Measurements from ENCODE around the gene TPP1. TPM values are rescaled to one million over a fixed set of nuclear protein-coding genes. Genes with fewer than 3 reads are reported as not detected.

TPP1 gene
- total RNA-seq, 1 experiment from 2014 or later = 71.5 TPM

GRCh38 chr11:6570691-6571427, 48.4 kb downstream of the TPP1 start:
- intact Hi-C loops (cut with micrococcal nuclease; ENCODE audit: unreplicated experiment) = no loop called here
- no peaks in the 10 kb centered on the region for H3K4me1 Mint-ChIP-seq (ENCODE audit: low read depth, unreplicated experiment)
- BruUV-seq (replicated peaks) = no TSS peak
- no peak overlapping the region for H3K4me3 Mint-ChIP-seq (ENCODE audit: low read depth, unreplicated experiment)
- no peak overlapping the region for H3K27ac Mint-ChIP-seq (ENCODE audit: unreplicated experiment)
- DNase-seq = no peak
- no peaks in the 10 kb centered on the region for H3K27me3 Mint-ChIP-seq (ENCODE audit: unreplicated experiment)
- TF ChIP-seq CTCF (IDR thresholded peaks at IDR 0.05; ENCODE audit: unreplicated experiment) = no peak
- CTCF ChIA-PET = interaction anchor here (0.6 kb wide), 1 partner anchor 1032 kb away, joined by 3 read pairs; no protein-coding TSS in a partner anchor
- no peaks in the 10 kb centered on the region for H3K9me3 Mint-ChIP-seq (ENCODE audit: low read depth, unreplicated experiment)
- peaks cover 21% of the 10 kb centered on the region for H3K36me3 Mint-ChIP-seq (ENCODE audit: insufficient read depth, unreplicated experiment)

- Mint-ChIP-seq H3K4me3 (ENCODE audit: low read depth, unreplicated experiment) (no peak overlapping the region), H3K36me3 (ENCODE audit: insufficient read depth, unreplicated experiment) (peaks cover 21% of the 10 kb centered on the region), H3K27me3 (ENCODE audit: unreplicated experiment) (no peaks in the 10 kb centered on the region), H3K4me1 (ENCODE audit: low read depth, unreplicated experiment) (no peaks in the 10 kb centered on the region), H3K27ac (ENCODE audit: unreplicated experiment) (no peak overlapping the region), H3K9me3 (ENCODE audit: low read depth, unreplicated experiment) (no peaks in the 10 kb centered on the region)
- no TSS peak for BruUV-seq (replicated peaks)
- no peak for TF ChIP-seq CTCF (IDR thresholded peaks at IDR 0.05; ENCODE audit: unreplicated experiment)
- CTCF ChIA-PET = interaction anchor here (0.9 kb wide), 1 partner anchor 18 kb away, joined by 3 read pairs; no protein-coding TSS in a partner anchor
- DNase-seq = no peak
- intact Hi-C loops (cut with micrococcal nuclease; ENCODE audit: unreplicated experiment) = no loop called here
Measured at GRCh38 chr11:6569706-6570105, 49.5 kb downstream of the TPP1 start.

GRCh38 chr11:6568191-6568918, 50.9 kb downstream of the TPP1 start:
- CTCF ChIA-PET = interaction anchor here (0.5 kb wide), 1 partner anchor 88 kb away, joined by 3 read pairs; no protein-coding TSS in a partner anchor
- Mint-ChIP-seq H3K4me3 (ENCODE audit: low read depth, unreplicated experiment) (no peak overlapping the region), H3K36me3 (ENCODE audit: insufficient read depth, unreplicated experiment) (peaks cover 21% of the 10 kb centered on the region), H3K27me3 (ENCODE audit: unreplicated experiment) (no peaks in the 10 kb centered on the region), H3K27ac (ENCODE audit: unreplicated experiment) (no peak overlapping the region), H3K4me1 (ENCODE audit: low read depth, unreplicated experiment) (no peaks in the 10 kb centered on the region), H3K9me3 (ENCODE audit: low read depth, unreplicated experiment) (no peaks in the 10 kb centered on the region)
- DNase-seq = no peak
- intact Hi-C loops (cut with micrococcal nuclease; ENCODE audit: unreplicated experiment) = no loop called here
- no TSS peak for BruUV-seq (replicated peaks)
- TF ChIP-seq CTCF (IDR thresholded peaks at IDR 0.05; ENCODE audit: unreplicated experiment) = no peak

GRCh38 chr11:6567371-6567745, 51.9 kb downstream of the TPP1 start:
- DNase-seq = no peak
- no peak for TF ChIP-seq CTCF (IDR thresholded peaks at IDR 0.05; ENCODE audit: unreplicated experiment)
- no TSS peak for BruUV-seq (replicated peaks)
- Mint-ChIP-seq H3K4me3 (ENCODE audit: low read depth, unreplicated experiment) (no peak overlapping the region), H3K27me3 (ENCODE audit: unreplicated experiment) (no peaks in the 10 kb centered on the region), H3K36me3 (ENCODE audit: insufficient read depth, unreplicated experiment) (peaks cover 21% of the 10 kb centered on the region), H3K27ac (ENCODE audit: unreplicated experiment) (no peak overlapping the region), H3K9me3 (ENCODE audit: low read depth, unreplicated experiment) (no peaks in the 10 kb centered on the region), H3K4me1 (ENCODE audit: low read depth, unreplicated experiment) (no peaks in the 10 kb centered on the region)
- CTCF ChIA-PET = no interaction called here
- intact Hi-C loops (cut with micrococcal nuclease; ENCODE audit: unreplicated experiment) = no loop called here

Measured in Calu3 (cell line).